Measurements from ENCODE around the gene PTPRD. TPM values are rescaled to one million over a fixed set of nuclear protein-coding genes. Genes with fewer than 3 reads are reported as not detected.

The PTPRD gene
- total RNA-seq, 1 experiment from 2014 or later = 32.5 TPM

DNA sequence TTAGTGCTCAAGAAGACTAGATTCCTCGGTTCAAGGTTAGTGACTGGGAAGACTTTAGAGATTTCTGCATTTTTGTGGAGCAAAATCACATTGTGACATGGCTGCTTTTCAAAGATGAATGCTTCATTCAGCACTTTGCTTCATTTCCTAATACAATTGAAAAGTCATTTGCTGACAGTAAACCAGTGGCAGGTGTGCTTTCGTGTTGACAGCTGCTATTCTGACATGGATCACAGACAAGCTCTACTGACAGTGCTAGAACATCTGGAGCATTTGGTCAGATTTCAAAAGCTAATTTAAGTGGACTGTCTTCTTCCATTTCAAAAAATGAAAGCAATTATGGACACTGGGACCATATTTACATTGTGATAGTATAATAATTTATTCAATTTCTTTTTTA is 1060.1 kb downstream of the PTPRD start:
- no peaks in the 10 kb centered on the region for H3K79me2 ChIP-seq (ENCODE audit: insufficient read depth, low read length)
- no peak overlapping the region for H2BK5ac ChIP-seq (ENCODE audit: insufficient read length, low read length)
- no peak overlapping the region for H4K5ac ChIP-seq (ENCODE audit: insufficient read length, low read depth, low read length)
- H2AFZ ChIP-seq (ENCODE audit: low read length) = no peak overlapping the region
- no peak overlapping the region for H3K56ac ChIP-seq (ENCODE audit: insufficient read length, low read depth, low read length)
- no peak overlapping the region for H3K23ac ChIP-seq (ENCODE audit: insufficient read length, low read depth, low read length)
- H2AK5ac ChIP-seq (ENCODE audit: insufficient read length, low read length) = no peak overlapping the region
- no peak overlapping the region for H3T11ph ChIP-seq (ENCODE audit: low read length)
- no peak for TF ChIP-seq CTCF (conservative IDR thresholded peaks at IDR 0.05)
- no peak overlapping the region for H4K91ac ChIP-seq (ENCODE audit: insufficient read length, low read depth, low read length)
- Mint-ChIP-seq H3K27ac (no peak overlapping the region), H3K27me3 (ENCODE audit: low read depth) (no peaks in the 10 kb centered on the region), H3K9me3 (no peaks in the 10 kb centered on the region), H3K4me3 (no peak overlapping the region), H3K36me3 (ENCODE audit: insufficient read depth in 1 of 3, low read depth in 3 of 3) (peaks cover 0 to 7% (median 0%) of the 10 kb centered on the region in 3 experiments; a peak in 2 of 7 replicates), H3K4me1 (peaks cover 24 to 30% of the 10 kb centered on the region in 2 experiments)
- H3K27me3 ChIP-seq (ENCODE audit: insufficient read depth, low read length) = no peaks in the 10 kb centered on the region
- H3K4me2 ChIP-seq (ENCODE audit: insufficient read depth, insufficient read length, low read length) = no peak overlapping the region
- no peak overlapping the region for H3K9ac ChIP-seq (ENCODE audit: extremely low read depth, insufficient read length, low read length)
- H3K14ac ChIP-seq (ENCODE audit: insufficient read depth, low read length) = no peak overlapping the region
- no peak for DNase-seq
- no peak overlapping the region for H2BK20ac ChIP-seq (ENCODE audit: low read depth, low read length, poor library complexity, severe bottlenecking)
- no peak overlapping the region for H2BK15ac ChIP-seq (ENCODE audit: low read depth, low read length)
- no peak overlapping the region for H2BK12ac ChIP-seq (ENCODE audit: insufficient read length, low read depth, low read length)
- H3K4me1 ChIP-seq (ENCODE audit: insufficient read depth, low read length) = peaks cover under 1% of the 10 kb centered on the region; the same call in 1 of the 2 replicates
- no peaks in the 10 kb centered on the region for H4K20me1 ChIP-seq (ENCODE audit: control insufficient read depth, insufficient read depth, insufficient read length)
- no peaks in the 10 kb centered on the region for H3K23me2 ChIP-seq (ENCODE audit: insufficient read length, low read depth, low read length, poor library complexity, severe bottlenecking)
- no peak overlapping the region for H2BK120ac ChIP-seq (ENCODE audit: low read depth, low read length, poor library complexity, severe bottlenecking)
- H3K18ac ChIP-seq (ENCODE audit: insufficient read length, low read depth, low read length) = no peak overlapping the region
- H3K9me3 ChIP-seq (ENCODE audit: control insufficient read depth, low read depth, low read length) = no peaks in the 10 kb centered on the region
- no CpG with 5 or more reads among the region's 2 CpGs for WGBS (ENCODE audit: extremely low coverage, insufficient read length, low lambda C conversion rate)
- H3K4ac ChIP-seq (ENCODE audit: low read depth, low read length) = no peak overlapping the region
- H3K79me1 ChIP-seq (ENCODE audit: insufficient read depth, low read depth, low read length, poor library complexity, severe bottlenecking) = no peaks in the 10 kb centered on the region
- no peak overlapping the region for H4K8ac ChIP-seq (replicated peaks; ENCODE audit: insufficient read length, low read depth, low read length)
- H3K27ac ChIP-seq (ENCODE audit: insufficient read length, low read depth, low read length) = no peak overlapping the region

Data from H9 (cell line).